DND-41 (cell line): ENCODE measurements around the gene CD63.

Experiments used
- ATAC-seq: fragments of 200-7000 bp; cut with Tn5 transposase; 3 replicates; pipeline ENCODE4 v1.9.1; 2021; ENCODE audit warnings: low read depth; ENCODE audit not compliant: insufficient read depth
- DNase-seq: peaks from one replicate; pipeline ENCODE4 v3.0.0-alpha.2; 2020
- H2AFZ ChIP-seq: 2 replicates; pipeline ENCODE4 v1.6.0; 2012; ENCODE audit warnings: low read depth, low read length
- H3K27ac ChIP-seq: 2 replicates; pipeline ENCODE4 v1.5.1; 2012; ENCODE audit warnings: low read length, inconsistent platforms
- H3K27me3 ChIP-seq: fragments of 200-600 bp; sonication (generic); 2 replicates; pipeline ENCODE4 v1.6.0; 2012; ENCODE audit warnings: low read length, mild to moderate bottlenecking, inconsistent platforms; ENCODE audit not compliant: insufficient read depth, poor library complexity
- H3K36me3 ChIP-seq: 2 replicates; pipeline ENCODE4 v1.5.1; 2012; ENCODE audit warnings: low read length, inconsistent platforms; ENCODE audit not compliant: insufficient read depth
- H3K4me1 ChIP-seq: 2 replicates; pipeline ENCODE4 v1.5.1; 2012; ENCODE audit warnings: mild to moderate bottlenecking, low read length; ENCODE audit not compliant: insufficient read depth
- H3K4me2 ChIP-seq: 2 replicates; pipeline ENCODE4 v1.6.0; 2012; ENCODE audit warnings: mild to moderate bottlenecking, moderate library complexity, low read length, inconsistent platforms; ENCODE audit not compliant: insufficient read depth
- H3K4me3 ChIP-seq, 2 experiments: fragments of 200-600 bp in 1 of 2; shearing (Covaris generic) in 1 of 2; 2 replicates each; pipeline ENCODE4 v1.5.1; 2012 to 2016; ENCODE audit warnings: inconsistent platforms in 2 of 2, low read length in 2 of 2, mild to moderate bottlenecking in 2 of 2, low read depth in 1 of 2, moderate library complexity in 1 of 2
- H3K79me2 ChIP-seq: 2 replicates; pipeline ENCODE4 v1.6.0; 2012; ENCODE audit warnings: low read length, inconsistent platforms; ENCODE audit not compliant: insufficient read depth
- H3K9ac ChIP-seq: 2 replicates; pipeline ENCODE4 v1.6.0; 2012; ENCODE audit warnings: low read depth, mild to moderate bottlenecking, inconsistent platforms, low read length, moderate library complexity
- H3K9me3 ChIP-seq: 2 replicates; pipeline ENCODE4 v1.5.1; 2012; ENCODE audit warnings: low read length, moderate library complexity, mild to moderate bottlenecking, inconsistent platforms; ENCODE audit not compliant: insufficient read depth, severe bottlenecking
- H4K20me1 ChIP-seq: 2 replicates; pipeline ENCODE4 v1.6.0; 2012; ENCODE audit warnings: low read length; ENCODE audit not compliant: insufficient read depth
- CTCF ChIP-seq: IDR thresholded peaks from 2 replicates; pipeline ENCODE4 v1.5.1; 2012; ENCODE audit warnings: borderline replicate concordance, low read length, moderate library complexity, mild to moderate bottlenecking; ENCODE audit not compliant: poor library complexity, severe bottlenecking; ENCODE audit errors: extremely low read depth
- EZH2 ChIP-seq: IDR thresholded peaks from 3 replicates; pipeline ENCODE4 v1.6.1; 2012; ENCODE audit warnings: borderline replicate concordance, low read depth, mild to moderate bottlenecking, moderate library complexity, low read length, inconsistent platforms; ENCODE audit not compliant: severe bottlenecking

Gene CD63

GRCh38 chr12:55711786-55712553, 16.8 kb downstream of the CD63 start:
- Histone ChIP-seq H3K27me3 (peaks cover 26% of the 10 kb centered on the region), H4K20me1 (no peaks in the 10 kb centered on the region), H3K9ac (no peak overlapping the region), H3K4me3 (no peak overlapping the region), H3K4me1 (peaks cover 22% of the 10 kb centered on the region), H3K79me2 (peaks cover 7% of the 10 kb centered on the region), H3K4me2 (no peak overlapping the region), H3K36me3 (no peaks in the 10 kb centered on the region), H2AFZ (no peak overlapping the region), H3K27ac (no peak overlapping the region), H3K9me3 (no peaks in the 10 kb centered on the region)
- no peak for DNase-seq
- no peak for ATAC-seq
- no peak for TF ChIP-seq EZH2
- TF ChIP-seq CTCF, result no peak

- H3K79me2 ChIP-seq, result no peaks in the 10 kb centered on the region
- H3K27ac ChIP-seq, result no peak overlapping the region
- no peak overlapping the region for H3K9ac ChIP-seq
- H2AFZ ChIP-seq, result no peak overlapping the region
- no peak overlapping the region for H3K4me2 ChIP-seq
- no peaks in the 10 kb centered on the region for H3K9me3 ChIP-seq
- DNase-seq (no peak), ATAC-seq (no peak)
- no peak overlapping the region for H3K4me3 ChIP-seq
- H3K4me1 ChIP-seq, result peaks cover 9% of the 10 kb centered on the region
- peaks cover 40% of the 10 kb centered on the region for H3K27me3 ChIP-seq
- no peaks in the 10 kb centered on the region for H4K20me1 ChIP-seq
- no peaks in the 10 kb centered on the region for H3K36me3 ChIP-seq
- TF ChIP-seq EZH2 (no peak), CTCF (no peak)
These were observed 20.0 kb downstream of the CD63 start for GRCh38 chr12:55708695-55709233.

GRCh38 chr12:55707841-55708694, 20.7 kb downstream of the CD63 start, which contains the start of gene ITGA7:
TSS of gene ITGA7 (minus strand) at chr12:55707904. CDS start at chr12:55707682, 222 bp downstream.
- peak; percentile 66 for ATAC-seq
- H3K36me3 ChIP-seq, result no peaks in the 10 kb centered on the region
- H3K4me2 ChIP-seq, result peak within 1 kb of the TSS; percentile 43
- no peaks in the 10 kb centered on the region for H4K20me1 ChIP-seq
- peak; percentile 32 for DNase-seq
- no peak within 1 kb of the TSS for H2AFZ ChIP-seq
- no peak within 1 kb of the TSS; a peak in 1 of 4 replicates for H3K4me3 ChIP-seq
- H3K9ac ChIP-seq, result no peak within 1 kb of the TSS
- H3K79me2 ChIP-seq, result no peaks in the 10 kb centered on the region
- no peak within 1 kb of the TSS for H3K27ac ChIP-seq
- H3K4me1 ChIP-seq, result peaks cover 9% of the 10 kb centered on the region
- H3K9me3 ChIP-seq, result no peaks in the 10 kb centered on the region
- no peak for TF ChIP-seq EZH2
- no peak for TF ChIP-seq CTCF
- peaks cover 40% of the 10 kb centered on the region for H3K27me3 ChIP-seq
